ENCODE data around the gene HK1.

DNA sequence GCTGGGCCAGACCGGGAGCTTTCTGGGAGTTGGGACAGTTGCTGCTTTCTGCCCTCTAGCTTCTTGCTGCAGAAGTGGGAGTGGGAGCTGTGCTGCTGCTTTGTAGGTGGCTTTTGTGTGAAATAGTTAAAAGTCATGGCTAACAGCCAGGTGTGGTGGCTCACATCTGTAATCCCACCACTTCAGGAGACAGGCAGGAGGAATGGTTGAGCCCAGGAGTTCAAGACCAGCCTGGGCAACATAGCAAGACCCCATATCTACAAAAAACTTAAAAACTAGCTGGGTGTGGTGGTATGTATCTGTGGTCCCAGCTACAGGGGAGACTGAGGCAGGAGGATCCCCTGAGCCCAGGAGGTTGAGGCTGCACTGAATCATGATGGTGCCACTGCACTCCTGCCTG lies 124.8 kb downstream of the HK1 start:
- TF ChIP-seq ARNTL (CRISPR knock-in tag; IDR thresholded peaks at IDR 0.05; ENCODE audit: borderline replicate concordance, low read depth) = no peak
- TF ChIP-seq SNAI2 (CRISPR knock-in tag; IDR thresholded peaks at IDR 0.05) = no peak
- TF ChIP-seq ZFP3 (CRISPR knock-in tag; IDR thresholded peaks at IDR 0.05) = no peak
